OCI-LY7 (cell line): ENCODE data around the gene AFMID.

ENCODE experiments used
- CTCF ChIP-seq: fragments of 200-600 bp; sonication (generic); conservative IDR thresholded peaks from 2 replicates; pipeline ENCODE4 v1.5.1; 2014; ENCODE audit warnings: mild to moderate bottlenecking, antibody characterized with exemption, low read length, moderate library complexity, mixed read lengths
- EZH2phosphoT487 ChIP-seq: fragments of 200-600 bp; sonication (generic); IDR thresholded peaks from 2 replicates; pipeline ENCODE4 v1.6.1; 2018; ENCODE audit warnings: low read depth, borderline replicate concordance, mild to moderate bottlenecking, mixed run types, antibody characterized with exemption, low read length, moderate library complexity, mixed read lengths

DNA sequence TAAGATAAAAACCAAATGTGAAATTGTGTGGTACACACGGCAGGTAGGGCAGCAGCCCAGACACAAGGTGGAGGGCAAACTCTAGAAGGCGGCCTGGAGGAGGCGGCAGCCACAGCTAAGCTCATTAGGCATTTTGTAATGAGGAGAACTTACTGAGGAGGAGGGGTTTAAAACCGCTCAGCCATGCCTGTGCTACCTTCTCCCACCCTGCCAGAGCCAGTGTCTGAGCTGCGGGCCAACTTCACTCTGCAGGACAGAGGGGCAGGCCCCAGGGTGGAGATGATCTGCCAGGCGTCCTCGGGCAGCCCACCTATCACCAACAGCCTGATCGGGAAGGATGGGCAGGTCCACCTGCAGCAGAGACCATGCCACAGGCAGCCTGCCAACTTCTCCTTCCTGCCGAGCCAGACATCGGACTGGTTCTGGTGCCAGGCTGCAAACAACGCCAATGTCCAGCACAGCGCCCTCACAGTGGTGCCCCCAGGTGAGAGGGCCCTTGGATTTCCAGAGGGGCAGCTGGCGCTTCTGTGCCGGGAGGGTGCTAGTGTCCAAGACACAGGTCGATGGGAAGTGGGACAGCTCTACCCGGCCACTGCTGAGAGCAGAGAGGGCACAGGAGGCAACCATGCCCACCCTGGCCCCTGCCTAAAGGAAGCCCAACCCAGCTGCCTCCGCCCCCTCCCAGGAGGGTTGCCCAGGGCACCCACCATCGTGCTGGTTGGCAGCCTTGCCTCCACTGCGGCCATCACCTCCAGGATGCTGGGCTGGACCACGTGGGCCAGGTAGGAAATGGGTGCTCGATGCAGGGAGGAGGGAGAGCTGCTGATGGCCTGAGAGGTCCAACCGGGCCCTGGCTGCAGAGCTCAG is 23.0 kb upstream of the AFMID start:
- TF ChIP-seq CTCF (no peak), EZH2phosphoT487 (no peak)
